Activated T-helper 1 cell treated with anti-CD3 and anti-CD28 coated beads, Interleukin-12 subunit alpha, Interleukin-12 subunit beta, Interleukin-2, Interleukin-4 antibody, amounts not matched to agents 30 ng/mL and 10 ng/mL and 1 ng/mL, durations not matched to agents 14 hours and 24 hours and 36 hours (primary cell): Measurements from ENCODE around the gene FPGS. TPM values are rescaled to one million over a fixed set of nuclear protein-coding genes. Genes with fewer than 3 reads are reported as not detected.
A peak's percentile ranks its signal among the peaks of the same experiment; 100 is the strongest.
"Not testable (repeated sequence)": the region's sequence is repeated elsewhere in the genome, so short reads cannot be mapped to it uniquely, and the experiment has no call there.

Experiments
- DNase-seq: peaks from one replicate; pipeline ENCODE4 v3.0.0; 2021; ENCODE audit warnings: low spot score
- H3K27ac Mint-ChIP-seq: one replicate; pipeline ENCODE4 v1.8.0; 2021; ENCODE audit warnings: mild to moderate bottlenecking, mixed read lengths
- H3K27me3 Mint-ChIP-seq: one replicate; pipeline ENCODE4 v1.8.0; 2022; ENCODE audit warnings: mild to moderate bottlenecking, moderate library complexity, mixed read lengths; ENCODE audit not compliant: insufficient read depth
- H3K36me3 Mint-ChIP-seq: one replicate; pipeline ENCODE4 v1.8.0; 2021; ENCODE audit warnings: low read depth, mixed read lengths
- H3K4me1 Mint-ChIP-seq: one replicate; pipeline ENCODE4 v1.8.0; 2021; ENCODE audit warnings: low read depth, mixed read lengths
- H3K4me3 Mint-ChIP-seq: one replicate; pipeline ENCODE4 v1.8.0; 2021; ENCODE audit warnings: mild to moderate bottlenecking, moderate library complexity, mixed read lengths
- H3K9me3 Mint-ChIP-seq: one replicate; pipeline ENCODE4 v1.8.0; 2021; ENCODE audit warnings: mixed read lengths
- intact Hi-C: fragments of 100-400 bp; cut with micrococcal nuclease; formaldehyde crosslinking; loops from one replicate; pipeline ENCODE4 v1.15.1; 2024
- total RNA-seq: library from RNA; stranded (reverse); gene quantifications from 2 replicates; pipeline ENCODE4 v1.2.3, GENCODE V29; 2022

FPGS gene, protein sequence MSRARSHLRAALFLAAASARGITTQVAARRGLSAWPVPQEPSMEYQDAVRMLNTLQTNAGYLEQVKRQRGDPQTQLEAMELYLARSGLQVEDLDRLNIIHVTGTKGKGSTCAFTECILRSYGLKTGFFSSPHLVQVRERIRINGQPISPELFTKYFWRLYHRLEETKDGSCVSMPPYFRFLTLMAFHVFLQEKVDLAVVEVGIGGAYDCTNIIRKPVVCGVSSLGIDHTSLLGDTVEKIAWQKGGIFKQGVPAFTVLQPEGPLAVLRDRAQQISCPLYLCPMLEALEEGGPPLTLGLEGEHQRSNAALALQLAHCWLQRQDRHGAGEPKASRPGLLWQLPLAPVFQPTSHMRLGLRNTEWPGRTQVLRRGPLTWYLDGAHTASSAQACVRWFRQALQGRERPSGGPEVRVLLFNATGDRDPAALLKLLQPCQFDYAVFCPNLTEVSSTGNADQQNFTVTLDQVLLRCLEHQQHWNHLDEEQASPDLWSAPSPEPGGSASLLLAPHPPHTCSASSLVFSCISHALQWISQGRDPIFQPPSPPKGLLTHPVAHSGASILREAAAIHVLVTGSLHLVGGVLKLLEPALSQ
- 128 and 130 TPM in 2 replicates for total RNA-seq

DNA sequence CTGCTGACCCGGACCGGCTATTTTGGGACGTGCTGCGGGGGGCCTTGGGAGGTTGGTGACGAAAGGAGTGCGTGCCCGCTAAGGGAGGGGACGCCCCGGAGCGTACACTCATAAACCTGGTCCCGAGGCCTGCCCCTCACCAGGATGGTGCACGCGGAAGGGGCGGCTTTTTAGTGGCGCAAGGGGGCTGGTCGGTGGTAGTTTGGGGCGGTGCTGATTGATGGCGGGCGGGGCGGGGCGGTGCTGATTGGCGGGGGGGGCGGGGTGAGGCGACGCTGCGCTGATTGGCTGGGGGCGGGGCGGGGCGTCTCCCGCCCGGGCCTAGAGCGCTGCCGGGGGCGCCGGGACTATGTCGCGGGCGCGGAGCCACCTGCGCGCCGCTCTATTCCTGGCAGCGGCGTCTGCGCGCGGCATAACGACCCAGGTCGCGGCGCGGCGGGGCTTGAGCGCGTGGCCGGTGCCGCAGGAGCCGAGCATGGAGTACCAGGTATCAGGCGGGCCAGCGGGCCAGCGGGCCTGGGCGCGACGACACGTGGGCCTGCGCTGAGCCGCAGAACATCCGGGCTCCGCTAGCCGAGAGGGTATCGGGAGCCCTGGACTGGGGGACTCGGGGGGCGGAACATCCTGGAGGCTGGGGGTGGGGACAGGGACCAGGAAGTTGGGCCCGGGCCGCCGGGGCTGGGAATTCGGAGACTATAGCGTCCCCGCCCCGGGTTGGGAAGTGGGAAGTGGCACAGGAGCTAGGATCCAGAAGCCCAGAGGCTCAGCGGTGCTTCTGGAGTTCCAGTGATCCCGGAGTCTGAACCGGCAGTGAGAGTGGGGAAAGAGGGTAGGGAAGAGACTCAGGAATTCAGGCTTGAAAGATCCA, at the start of gene FPGS:
TSS of gene FPGS (plus strand) at position 307 of the 868 bp plus-strand sequence. CDS start at position 350, 43 bp downstream.
- H3K36me3 Mint-ChIP-seq: peaks cover 15% of the 10 kb centered on the region
- peaks cover 17% of the 10 kb centered on the region for H3K4me1 Mint-ChIP-seq
- peak; percentile 74 for DNase-seq
- peak within 1 kb of the TSS; percentile 97 for H3K4me3 Mint-ChIP-seq
- peak within 1 kb of the TSS; percentile 93 for H3K27ac Mint-ChIP-seq
- H3K9me3 Mint-ChIP-seq: no peaks in the 10 kb centered on the region
- intact Hi-C loops: loop anchor here (1.0 to 2.0 kb wide), 5 partner anchors 17 to 114 kb away; partner anchors contain the start of genes CDK9, ST6GALNAC4 and TOR2A
- no peaks in the 10 kb centered on the region for H3K27me3 Mint-ChIP-seq

DNA sequence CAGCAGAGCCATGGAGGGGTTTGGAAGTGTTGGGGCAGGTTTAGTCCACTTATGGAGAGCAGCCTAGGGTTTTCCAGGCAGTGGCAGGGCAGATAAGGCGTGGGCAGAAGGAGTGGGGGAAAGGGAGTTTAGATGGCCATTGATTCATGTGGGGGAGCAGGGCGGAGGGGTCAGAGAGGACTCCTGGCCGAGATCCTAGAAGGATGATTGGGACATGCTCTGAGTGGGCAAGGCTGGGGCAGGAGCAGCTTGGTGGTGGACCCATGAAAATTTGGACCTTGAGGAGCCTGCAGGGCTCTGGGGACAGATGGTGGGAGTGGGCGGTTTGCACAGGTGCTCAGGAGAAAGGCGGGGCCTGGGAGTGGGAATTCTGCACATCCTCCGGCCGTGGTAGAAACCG, 49.5 kb upstream of the FPGS start:
- Mint-ChIP-seq H3K27ac (no peak overlapping the region), H3K36me3 (peaks cover 19% of the 10 kb centered on the region)
- intact Hi-C loops: no loop called here

DNA sequence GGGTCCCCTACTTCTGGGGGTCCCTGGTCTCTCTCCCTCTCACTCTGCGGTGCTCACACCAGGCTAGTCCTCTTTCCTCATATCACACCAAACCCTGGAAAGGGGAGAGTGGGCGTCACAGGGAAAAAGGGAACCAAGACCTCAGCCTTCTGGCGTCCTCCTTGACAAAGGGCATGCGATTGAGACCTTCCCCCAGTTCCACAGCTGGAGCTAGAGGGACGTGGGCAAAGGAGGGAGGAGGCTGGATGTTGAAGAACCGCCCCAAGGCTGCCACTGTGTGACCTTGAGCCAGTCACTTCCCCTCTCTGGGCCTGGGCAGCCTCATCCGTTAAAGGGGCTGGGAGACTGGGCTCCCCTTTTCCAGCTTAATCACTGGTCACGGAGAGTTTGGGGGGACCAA, 49.1 kb upstream of the FPGS start:
- Mint-ChIP-seq H3K36me3 (peaks cover 19% of the 10 kb centered on the region), H3K4me3 (no peak overlapping the region), H3K9me3 (no peaks in the 10 kb centered on the region), H3K4me1 (peaks cover 3% of the 10 kb centered on the region), H3K27me3 (no peaks in the 10 kb centered on the region), H3K27ac (no peak overlapping the region)
- intact Hi-C loops: no loop called here
- DNase-seq: no peak

More for the DNA sequence above, 49.5 kb upstream of the FPGS start:
- no peaks in the 10 kb centered on the region for H3K27me3 Mint-ChIP-seq
- no peak overlapping the region for H3K4me3 Mint-ChIP-seq
- no peak for DNase-seq
- H3K4me1 Mint-ChIP-seq: no peaks in the 10 kb centered on the region
- H3K9me3 Mint-ChIP-seq: no peaks in the 10 kb centered on the region

DNA sequence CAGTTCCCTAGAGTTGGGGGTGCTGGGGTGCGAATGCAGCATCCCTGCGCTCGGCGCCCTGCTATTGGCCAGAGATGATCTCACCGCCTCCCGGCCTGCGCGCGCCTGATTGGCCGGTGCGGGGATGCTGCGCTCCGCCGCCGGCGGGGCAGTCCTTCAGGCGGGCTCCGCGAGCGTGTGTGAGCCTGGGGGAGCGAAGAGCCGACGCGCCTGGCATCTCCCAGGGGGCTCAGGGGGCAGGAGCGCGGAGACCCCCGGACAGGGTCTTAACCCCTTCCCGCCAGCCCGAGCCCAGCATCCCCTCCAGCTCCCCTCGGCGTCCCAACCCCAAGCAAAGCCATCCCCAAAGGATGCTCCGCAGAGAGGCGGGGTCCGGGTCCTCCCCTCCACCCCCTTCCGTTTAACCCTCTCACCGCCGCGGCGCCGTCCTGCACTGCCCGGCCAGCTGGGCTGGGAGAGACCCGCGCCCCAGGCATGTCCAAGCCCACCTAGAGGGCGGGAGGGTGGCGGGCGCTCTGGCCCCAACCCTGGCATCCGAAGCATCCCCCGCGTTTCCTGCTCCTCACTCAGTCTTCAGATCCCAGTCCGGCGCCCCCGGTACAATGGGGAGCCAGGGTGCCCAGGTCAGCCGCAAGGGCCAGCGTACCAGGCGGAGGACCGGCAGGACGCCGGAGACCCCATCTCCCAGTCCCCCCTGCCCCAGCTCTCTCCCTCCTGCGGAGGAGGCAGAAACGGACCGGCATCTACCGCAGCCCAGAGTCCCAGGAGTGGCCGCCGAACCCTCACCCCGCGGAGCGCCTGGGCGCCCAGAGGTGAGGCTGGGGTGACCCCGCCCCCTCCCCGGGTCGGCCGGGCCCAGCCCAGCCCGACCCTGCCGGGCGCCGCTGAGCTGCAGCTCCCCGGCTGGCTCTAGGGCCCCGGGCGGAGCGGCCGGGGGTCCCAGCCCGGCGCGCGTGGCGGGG, 48.3 kb upstream of the FPGS start:
- DNase-seq: no peak
- H3K9me3 Mint-ChIP-seq: no peaks in the 10 kb centered on the region
- H3K27ac Mint-ChIP-seq: no peak overlapping the region
- intact Hi-C loops: no loop called here
- no peak overlapping the region for H3K4me3 Mint-ChIP-seq
- peaks cover 20% of the 10 kb centered on the region for H3K36me3 Mint-ChIP-seq
- H3K27me3 Mint-ChIP-seq: no peaks in the 10 kb centered on the region
- peaks cover 6% of the 10 kb centered on the region for H3K4me1 Mint-ChIP-seq

DNA sequence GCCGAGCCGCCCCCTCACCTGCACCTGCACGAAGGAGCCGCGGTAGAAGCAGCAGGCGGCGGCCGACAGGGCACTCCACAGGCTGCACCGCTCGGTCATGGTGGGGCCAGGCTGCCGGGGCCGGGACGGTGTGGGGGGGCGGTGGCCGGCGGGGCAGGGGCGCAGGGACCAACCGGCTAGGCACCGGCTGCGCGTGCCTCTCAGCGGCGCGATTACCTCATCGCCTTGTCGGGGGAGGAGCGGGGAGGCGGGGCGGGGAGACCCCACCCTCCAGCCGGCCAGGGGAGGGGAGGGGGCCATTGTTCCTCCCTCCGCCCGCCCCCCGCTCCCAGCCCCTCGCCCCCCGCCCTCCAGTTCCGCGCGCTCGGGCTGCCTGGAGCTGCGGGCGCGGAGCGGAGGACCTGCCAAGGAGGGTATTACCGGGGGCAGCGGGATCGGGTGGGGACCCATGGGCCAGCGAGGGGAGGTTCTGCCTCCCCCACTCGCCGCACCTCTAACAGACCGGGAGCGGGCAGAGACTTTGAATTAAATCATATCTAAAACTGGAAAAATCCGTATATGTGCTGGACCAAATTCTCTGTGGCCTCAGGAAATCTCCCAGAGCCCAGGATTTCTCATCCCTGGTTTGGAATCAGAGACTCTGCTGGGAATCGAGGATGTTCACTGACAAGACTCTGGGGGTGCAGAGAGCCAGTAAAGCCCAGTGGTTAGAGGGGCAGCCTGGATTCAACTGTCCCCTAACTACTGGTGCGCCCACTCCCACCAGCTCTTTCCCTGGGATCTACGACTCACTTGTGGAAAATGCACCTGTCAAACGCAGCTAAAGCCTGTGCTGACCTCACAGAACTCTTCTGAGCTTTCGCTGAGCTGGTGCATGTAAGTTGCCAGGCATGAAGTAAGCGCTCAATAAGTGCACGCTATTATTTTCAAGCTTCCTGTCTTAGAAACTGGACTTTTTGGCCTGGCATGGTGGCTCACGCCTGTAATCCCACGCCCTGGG, 47.3 kb upstream of the FPGS start:
- Mint-ChIP-seq H3K4me1 (peaks cover 6% of the 10 kb centered on the region), H3K36me3 (peaks cover 17% of the 10 kb centered on the region), H3K27me3 (no peaks in the 10 kb centered on the region), H3K4me3 (no peak overlapping the region), H3K9me3 (no peaks in the 10 kb centered on the region), H3K27ac (no peak overlapping the region)
- DNase-seq: no peak
- intact Hi-C loops: no loop called here

DNA sequence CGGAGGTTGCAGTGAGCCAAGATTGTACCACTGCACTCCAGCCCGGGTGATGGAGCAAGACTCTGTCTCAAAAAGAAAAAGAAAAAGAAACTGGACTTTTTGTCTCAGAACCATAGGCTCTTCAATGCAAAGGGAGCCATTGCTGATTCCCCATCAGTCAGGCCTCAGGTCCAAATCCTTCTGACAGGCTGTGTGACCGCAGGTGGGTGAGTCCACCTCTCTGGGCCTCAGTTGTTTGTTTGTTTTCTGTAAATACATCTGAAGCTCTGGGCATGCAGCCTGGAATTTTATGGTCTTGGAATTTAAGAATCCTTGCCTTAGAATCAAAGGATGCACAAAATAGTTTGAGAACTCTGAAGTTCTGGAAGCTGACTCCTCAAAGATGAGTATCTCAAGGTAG, 46.4 kb upstream of the FPGS start:
- H3K9me3 Mint-ChIP-seq: no peaks in the 10 kb centered on the region
- intact Hi-C loops: no loop called here
- no peak overlapping the region for H3K4me3 Mint-ChIP-seq
- peaks cover 6% of the 10 kb centered on the region for H3K4me1 Mint-ChIP-seq
- no peaks in the 10 kb centered on the region for H3K27me3 Mint-ChIP-seq
- peaks cover 14% of the 10 kb centered on the region for H3K36me3 Mint-ChIP-seq
- no peak for DNase-seq
- no peak overlapping the region for H3K27ac Mint-ChIP-seq

DNA sequence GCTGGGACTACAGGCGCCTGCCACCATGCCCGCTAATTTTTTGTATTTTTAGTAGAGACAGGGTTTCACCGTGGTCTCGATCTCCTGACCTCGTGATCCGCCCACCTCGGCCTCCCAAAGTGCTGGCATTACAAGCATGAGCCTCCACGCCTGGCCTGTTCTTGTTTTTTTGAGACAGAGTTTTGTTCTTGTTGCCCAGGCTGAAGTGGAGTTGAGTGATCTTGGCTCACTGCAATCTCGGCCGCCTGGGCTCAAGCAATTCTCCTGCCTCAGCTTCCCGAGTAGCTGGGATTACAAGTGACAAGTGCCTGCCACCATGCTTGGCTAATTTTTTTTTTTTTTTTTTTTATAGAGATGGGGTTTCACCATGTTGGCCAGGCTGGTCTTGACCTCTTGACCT, 45.9 kb upstream of the FPGS start:
- H3K36me3 Mint-ChIP-seq, intact Hi-C loops, H3K4me1 Mint-ChIP-seq, H3K27ac Mint-ChIP-seq, H3K9me3 Mint-ChIP-seq, H3K27me3 Mint-ChIP-seq, H3K4me3 Mint-ChIP-seq, DNase-seq: not testable (repeated sequence)

DNA sequence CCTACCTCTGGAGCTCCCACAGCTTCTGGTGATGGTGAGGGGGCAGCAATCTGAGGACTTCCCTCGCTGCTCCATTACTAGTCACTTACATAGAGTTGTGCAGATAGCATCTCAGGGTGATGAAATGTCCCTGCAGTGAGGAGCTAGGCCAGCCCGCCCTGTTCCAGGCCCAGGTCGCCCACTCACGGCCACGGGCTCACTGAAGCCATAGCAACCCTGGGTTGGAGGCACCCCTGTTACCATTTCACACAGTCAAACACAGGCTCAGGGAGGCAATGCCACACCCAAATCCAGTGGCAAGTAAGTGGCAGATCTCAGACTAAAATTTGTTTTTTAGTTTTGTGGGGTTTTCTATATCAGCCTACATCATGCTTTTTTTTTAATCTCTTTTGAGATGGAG, 43.8 kb upstream of the FPGS start:
- Mint-ChIP-seq H3K27ac (peak overlapping the region; percentile 41), H3K9me3 (no peaks in the 10 kb centered on the region), H3K27me3 (no peaks in the 10 kb centered on the region), H3K36me3 (peaks cover 20% of the 10 kb centered on the region), H3K4me1 (peaks cover 21% of the 10 kb centered on the region), H3K4me3 (no peak overlapping the region)
- no peak for DNase-seq
- intact Hi-C loops: no loop called here

DNA sequence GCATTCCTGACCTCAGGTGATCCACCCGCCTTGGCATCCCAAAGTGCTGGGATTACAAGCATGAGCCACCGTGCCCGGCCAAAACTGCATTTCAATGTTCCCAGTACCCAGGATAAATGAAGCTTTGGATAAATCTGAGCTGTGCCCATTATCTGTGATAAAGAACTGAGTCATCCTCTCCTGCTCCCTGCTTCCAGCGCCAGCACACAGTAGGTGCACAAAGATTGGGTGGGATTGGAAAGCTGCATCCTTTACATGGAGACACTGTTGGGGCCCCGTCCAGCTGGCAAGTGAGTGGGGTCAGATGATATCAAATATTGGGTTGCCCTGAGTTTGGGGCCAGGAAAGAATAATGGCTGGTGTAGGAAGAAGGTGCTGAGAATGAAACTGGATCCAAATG, 41.6 kb upstream of the FPGS start:
- intact Hi-C loops: no loop called here
- Mint-ChIP-seq H3K27me3 (no peaks in the 10 kb centered on the region), H3K36me3 (peaks cover 37% of the 10 kb centered on the region), H3K9me3 (no peaks in the 10 kb centered on the region), H3K4me3 (no peak overlapping the region), H3K4me1 (peaks cover 39% of the 10 kb centered on the region), H3K27ac (peak overlapping the region; percentile 21)
- DNase-seq: no peak

DNA sequence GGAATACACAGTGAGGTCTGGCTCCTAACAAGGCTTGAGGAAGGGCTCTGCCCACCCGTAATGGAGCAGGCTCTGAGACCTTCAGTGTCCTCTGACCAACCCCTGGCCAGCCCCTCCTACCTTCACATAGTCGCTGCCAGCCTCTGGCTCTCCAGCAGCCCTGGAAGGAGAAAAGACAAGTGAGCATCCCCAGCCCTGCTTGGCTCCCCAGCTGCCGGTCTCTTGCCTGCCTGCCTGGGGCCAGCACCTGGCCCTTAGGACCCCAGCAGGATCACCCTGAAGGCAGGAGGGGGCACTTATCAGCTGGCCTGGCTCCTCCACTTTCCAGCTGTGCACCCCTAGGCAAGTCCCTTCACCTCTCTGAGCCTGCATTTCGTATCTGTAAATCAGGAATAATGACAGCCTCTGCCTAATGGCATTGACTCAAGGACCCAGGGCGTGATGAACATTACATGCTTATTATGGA, 41.2 kb upstream of the FPGS start:
- Mint-ChIP-seq H3K27me3 (no peaks in the 10 kb centered on the region), H3K4me3 (no peak overlapping the region), H3K27ac (no peak overlapping the region), H3K36me3 (peaks cover 41% of the 10 kb centered on the region), H3K9me3 (no peaks in the 10 kb centered on the region), H3K4me1 (peaks cover 44% of the 10 kb centered on the region)
- DNase-seq: no peak
- intact Hi-C loops: no loop called here

DNA sequence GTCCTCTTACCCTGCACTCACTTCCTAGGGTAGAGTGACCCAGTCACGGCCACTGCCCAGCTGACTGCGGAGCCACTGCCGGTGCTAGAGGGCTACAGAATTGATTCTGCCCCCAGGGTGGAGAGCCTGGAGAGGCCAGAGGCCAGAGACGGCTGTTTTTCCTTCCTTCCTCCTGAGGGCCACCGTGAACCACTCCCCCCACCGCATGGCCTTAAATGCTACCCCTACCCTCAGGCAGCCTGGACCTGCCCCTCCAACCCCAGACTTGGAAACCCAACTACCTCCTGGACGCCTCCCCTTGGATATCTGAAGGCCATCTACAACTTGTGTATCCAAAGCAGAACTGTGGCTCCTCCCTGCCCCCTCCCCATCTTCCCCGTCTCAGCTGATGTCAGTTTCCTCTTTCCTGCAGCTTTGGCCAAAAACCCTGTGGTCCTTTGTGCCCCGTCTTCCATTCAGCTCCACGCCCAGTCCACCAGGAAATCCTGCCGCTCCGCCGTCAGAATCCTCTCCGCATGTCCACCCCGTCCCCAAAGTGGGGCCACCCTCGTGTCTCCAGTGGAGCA, 40.5 kb upstream of the FPGS start:
- H3K36me3 Mint-ChIP-seq: peaks cover 46% of the 10 kb centered on the region
- DNase-seq: no peak

More for the DNA sequence above, 40.5 kb upstream of the FPGS start:
- Mint-ChIP-seq H3K27me3 (no peaks in the 10 kb centered on the region), H3K27ac (peak overlapping the region; percentile 58), H3K4me3 (no peak overlapping the region), H3K4me1 (peaks cover 51% of the 10 kb centered on the region), H3K9me3 (no peaks in the 10 kb centered on the region)
- intact Hi-C loops: no loop called here
